ENCODE measurements around the gene WDR83. TPM values are rescaled to one million over a fixed set of nuclear protein-coding genes. Genes with fewer than 3 reads are reported as not detected.

The WDR83 gene, protein sequence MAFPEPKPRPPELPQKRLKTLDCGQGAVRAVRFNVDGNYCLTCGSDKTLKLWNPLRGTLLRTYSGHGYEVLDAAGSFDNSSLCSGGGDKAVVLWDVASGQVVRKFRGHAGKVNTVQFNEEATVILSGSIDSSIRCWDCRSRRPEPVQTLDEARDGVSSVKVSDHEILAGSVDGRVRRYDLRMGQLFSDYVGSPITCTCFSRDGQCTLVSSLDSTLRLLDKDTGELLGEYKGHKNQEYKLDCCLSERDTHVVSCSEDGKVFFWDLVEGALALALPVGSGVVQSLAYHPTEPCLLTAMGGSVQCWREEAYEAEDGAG
- total RNA-seq, result 5.2 and 9.6 TPM in 2 replicates

DNA sequence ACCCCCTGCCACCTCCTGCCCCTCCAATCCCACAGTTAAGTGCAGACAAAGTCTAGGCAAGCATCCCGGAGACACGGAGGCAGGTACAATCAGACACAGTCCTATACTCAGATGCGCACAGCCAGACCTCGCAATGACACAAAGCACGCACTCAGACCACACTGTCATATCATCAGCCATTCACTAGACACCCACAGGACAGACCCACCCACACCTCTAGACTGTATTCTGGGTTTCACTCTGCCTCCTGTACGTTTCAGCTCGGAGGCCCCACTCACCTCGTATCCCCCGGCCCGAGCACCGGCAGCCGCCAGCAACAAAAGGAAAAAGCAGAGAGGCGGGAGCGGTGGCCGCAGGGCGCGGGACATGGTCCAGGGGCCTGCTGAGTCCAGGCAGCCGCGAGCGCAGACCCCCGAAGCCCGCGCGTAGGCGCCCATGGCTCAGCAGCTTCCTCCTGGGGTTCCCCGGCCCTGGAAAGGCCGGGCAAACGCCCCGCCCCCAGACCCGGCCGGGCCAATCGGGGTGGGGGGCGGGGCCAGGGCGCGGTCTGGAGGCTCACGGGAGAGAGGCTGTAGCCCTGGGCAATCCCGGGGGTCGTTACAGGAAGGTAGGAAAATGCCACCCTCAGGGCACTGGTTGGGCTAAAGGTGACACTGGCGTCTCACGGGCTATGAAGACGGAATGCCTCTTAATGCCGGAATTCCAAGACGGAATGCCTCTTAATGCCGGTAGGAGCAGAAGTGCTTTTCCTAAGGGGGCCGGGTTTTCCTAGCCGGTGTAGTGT lies at the start of gene WDR83, which contains the start of gene MAN2B1:
Gene WDR83 (plus strand): TSS at position 543 of the 784 bp plus-strand sequence. CDS start 2,984 bp downstream, outside the sequence.
Gene MAN2B1 (minus strand): TSS at position 478 of the 784 bp plus-strand sequence. CDS start 41 bp downstream, at position 437.

DNA sequence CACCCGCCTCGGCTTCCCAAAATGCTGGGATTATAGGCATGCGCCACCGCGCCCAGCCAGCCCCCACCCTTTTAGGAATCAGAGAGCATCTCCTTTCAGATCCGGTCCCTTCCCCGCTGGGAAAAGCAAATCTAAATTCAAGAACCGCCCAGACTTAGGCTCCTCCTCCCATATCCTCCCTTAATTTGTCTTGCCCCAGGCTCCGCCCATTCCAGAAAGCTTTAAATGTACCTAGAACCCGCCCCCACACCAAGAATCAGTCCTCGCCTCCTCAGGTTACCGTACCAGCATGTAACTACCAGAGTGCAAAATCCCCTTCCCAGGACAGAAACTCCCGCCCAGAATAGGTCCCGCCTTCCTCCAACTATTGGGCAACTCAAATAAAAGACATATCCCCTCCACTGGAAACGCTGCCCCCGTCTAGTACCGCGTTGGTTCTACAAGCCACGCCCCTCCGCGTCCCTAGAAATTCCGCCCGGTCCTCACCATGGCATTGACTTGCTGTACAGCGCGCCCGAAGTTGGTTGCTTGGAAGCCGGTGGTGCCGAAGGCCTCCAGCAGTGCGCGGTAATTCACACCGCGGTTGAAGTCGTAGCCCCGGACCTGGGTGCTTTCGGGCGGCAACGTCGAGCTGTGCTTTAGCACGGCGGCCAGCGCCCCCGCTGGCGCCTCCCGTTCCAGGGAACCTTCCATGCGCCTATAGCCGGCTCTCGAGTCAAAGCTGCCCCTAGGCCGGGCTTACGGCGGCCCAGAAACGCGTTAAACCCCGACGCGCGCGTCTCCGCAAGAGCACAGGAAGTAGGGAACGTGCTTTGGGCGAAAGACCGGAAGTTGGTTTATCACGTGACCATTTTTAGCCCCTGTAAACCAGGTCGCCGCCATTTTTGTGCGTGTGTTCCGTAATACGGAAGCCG lies 14.7 kb downstream of the WDR83 start, which contains the start of gene DHPS:
Gene DHPS (minus strand): TSS at position 807 of the 914 bp plus-strand sequence. CDS start 114 bp downstream, at position 693.

DNA sequence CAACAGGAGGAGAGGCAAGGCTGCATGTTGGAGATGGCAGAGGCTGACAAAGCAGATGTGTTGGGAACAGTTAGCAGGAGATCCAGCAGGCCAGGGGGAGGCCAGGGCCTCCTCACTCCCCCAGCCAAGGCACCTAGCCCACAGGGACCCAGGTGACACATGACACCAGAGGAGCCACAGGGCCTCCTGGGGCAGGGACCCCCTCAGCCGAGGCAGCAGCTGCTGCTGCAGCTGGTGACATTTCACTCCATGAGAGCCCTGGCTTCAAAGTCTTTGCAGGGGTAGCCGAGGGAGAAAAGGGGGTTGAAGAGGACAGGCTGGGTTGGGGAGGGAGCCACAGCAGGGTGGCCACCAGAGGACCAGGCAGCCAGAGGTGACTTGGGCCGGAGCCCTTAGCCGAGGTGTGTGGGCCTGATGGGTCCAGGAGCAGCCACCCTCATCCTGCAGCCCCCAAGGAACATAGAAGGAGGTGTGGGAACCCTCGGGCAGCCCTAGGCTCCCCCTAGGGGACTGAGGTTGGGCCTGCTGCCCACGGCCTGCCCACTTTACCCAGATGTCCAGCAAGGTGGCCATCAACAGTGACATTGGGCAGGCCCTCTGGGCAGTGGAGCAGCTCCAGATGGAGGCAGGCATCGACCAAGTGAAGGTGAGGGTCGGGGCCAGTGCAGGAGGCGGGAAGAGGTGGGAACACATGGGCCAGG lies 21.0 kb downstream of the WDR83 start, which contains the start of gene GNG14:
Gene GNG14 (plus strand): TSS at position 503 of the 701 bp plus-strand sequence. CDS start 51 bp downstream, at position 554.

DNA sequence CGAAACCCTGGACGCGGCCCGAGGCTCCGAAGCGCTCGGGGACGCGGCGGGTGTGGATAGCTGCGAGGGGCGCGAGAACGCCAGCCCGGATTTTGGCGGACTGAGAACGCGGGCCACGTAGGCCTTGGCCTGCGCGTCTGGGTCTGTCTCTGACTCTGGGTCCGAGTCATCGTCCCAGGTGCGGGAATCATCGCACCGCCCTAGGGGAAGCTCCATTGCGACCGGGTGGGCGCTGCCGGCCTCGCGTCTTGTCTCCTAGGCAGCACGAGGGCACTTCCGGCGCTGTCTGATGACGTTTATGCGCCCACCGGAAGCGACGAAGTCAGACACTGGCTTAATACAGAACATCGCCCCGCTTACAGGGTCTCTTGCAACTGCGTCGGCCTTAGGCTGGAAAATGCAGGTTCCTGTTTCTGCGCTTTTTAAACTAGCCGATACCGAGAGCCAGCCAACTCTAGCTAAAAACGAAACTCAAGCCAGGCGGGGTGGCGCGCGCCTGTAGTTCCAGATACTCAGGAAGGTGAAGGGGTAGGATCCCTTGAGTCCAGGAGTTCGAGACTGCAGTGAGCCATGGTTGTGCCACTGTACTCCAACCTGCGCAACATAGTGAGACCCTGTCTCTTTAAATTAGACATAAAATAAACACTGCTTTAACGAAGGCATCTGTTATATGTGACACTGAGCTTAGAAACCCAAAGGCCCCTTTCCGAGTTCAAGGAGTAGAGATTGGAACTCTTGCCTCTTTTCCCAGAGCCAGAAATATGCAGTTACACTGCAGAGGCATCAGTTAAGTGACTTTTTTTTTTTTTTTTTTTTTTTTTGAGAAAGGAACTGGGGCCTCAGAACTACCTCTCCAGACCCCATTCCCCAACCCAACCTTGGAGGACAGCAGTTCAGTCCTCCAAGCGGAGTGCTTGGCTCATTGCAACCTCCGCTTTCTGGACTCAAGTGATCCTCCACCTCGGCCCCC lies 30.0 kb downstream of the WDR83 start, which contains the start of gene FBXW9:
Gene FBXW9 (minus strand): TSS at position 266 of the 970 bp plus-strand sequence. CDS start 50 bp downstream, at position 216.

DNA sequence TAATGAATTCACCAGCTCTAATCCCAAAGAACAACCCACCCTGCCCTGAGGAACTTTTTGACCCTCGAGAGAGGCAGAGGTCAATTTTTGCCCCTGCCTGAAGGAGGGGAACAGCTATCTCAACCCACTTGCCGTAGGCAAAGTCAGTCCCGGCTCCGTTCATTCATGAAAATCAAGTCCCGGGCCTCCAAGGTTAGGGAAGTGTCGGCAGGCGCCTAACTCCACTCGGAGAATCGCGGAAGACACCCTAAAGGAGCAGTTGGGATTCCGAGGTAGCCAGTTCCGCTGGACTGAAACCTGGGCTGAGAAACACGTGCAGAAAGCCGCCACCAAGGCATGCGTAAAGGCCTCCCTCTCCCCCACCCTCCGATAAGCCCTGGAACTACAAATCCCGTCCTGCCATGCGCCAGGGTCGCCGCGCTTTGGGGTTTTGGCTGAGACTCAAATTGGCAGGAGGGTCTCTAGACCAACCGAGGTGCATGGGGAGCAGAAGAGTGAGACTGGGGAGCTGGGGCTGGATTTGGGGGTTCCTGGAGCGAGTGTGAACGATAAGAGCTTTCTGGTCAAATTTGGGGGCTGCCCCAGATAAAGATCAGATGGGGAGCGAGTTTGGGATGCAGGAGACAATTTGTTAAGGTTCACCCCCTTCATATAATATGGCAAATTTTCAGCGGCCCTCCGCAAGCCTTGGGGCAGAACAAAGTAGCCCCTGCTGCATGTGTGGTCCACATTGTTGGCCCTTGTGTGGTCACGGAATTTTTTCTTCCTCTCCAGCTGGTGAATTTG lies 57.2 kb downstream of the WDR83 start, which contains the start of gene TNPO2:
Gene TNPO2 (minus strand): TSS at position 292 of the 786 bp plus-strand sequence. CDS start 2,955 bp downstream, outside the sequence.

Other genes with a start within 250 kb of the WDR83 start
- 0.70 and 1.4 TPM in 2 replicates for gene ZNF443, start 225.8 kb upstream of the WDR83 start, total RNA-seq
- 0.68 and 2.8 TPM in 2 replicates for gene ZNF709, start 182.0 kb upstream of the WDR83 start, total RNA-seq
- 3.4 and 5.3 TPM in 2 replicates for gene ZNF564, start 115.3 kb upstream of the WDR83 start, total RNA-seq
- gene ZNF490, start 56.0 kb upstream of the WDR83 start, total RNA-seq, result 3.6 and 5.7 TPM in 2 replicates
- 6.7 and 7.7 TPM in 2 replicates for gene ZNF791, start 55.9 kb upstream of the WDR83 start, total RNA-seq
- 84.3 and 93.9 TPM in 2 replicates for gene MAN2B1, start 65 bp upstream of the WDR83 start, total RNA-seq
- gene DHPS, start 15.1 kb downstream of the WDR83 start, total RNA-seq, result 48.9 and 66.1 TPM in 2 replicates
- gene GNG14, start 21.2 kb downstream of the WDR83 start, total RNA-seq, result not detected in 2 replicates
- 6.8 and 10.0 TPM in 2 replicates for gene FBXW9, start 29.8 kb downstream of the WDR83 start, total RNA-seq
- 19.6 and 32.4 TPM in 2 replicates for gene TNPO2, start 57.1 kb downstream of the WDR83 start, total RNA-seq
- gene TRIR, start 67.9 kb downstream of the WDR83 start, total RNA-seq, result 401 and 414 TPM in 2 replicates
- 56.9 and 70.8 TPM in 2 replicates for gene GET3, start 70.7 kb downstream of the WDR83 start, total RNA-seq
- under 0.01 TPM in 1 of 2 replicates, not detected in the other for gene BEST2, start 85.0 kb downstream of the WDR83 start, total RNA-seq
- 11.7 and 16.1 TPM in 2 replicates for gene HOOK2, start 108.7 kb downstream of the WDR83 start, total RNA-seq
- gene JUNB, start 124.7 kb downstream of the WDR83 start, total RNA-seq, result 334 and 352 TPM in 2 replicates
- 184 and 198 TPM in 2 replicates for gene PRDX2, start 135.0 kb downstream of the WDR83 start, total RNA-seq
- gene THSD8, start 135.3 kb downstream of the WDR83 start, total RNA-seq, result not detected in 2 replicates
- gene RNASEH2A, start 139.8 kb downstream of the WDR83 start, total RNA-seq, result 7.7 and 9.2 TPM in 2 replicates
- 0.43 TPM in 1 of 2 replicates, not detected in the other for gene RTBDN, start 167.8 kb downstream of the WDR83 start, total RNA-seq
- gene MAST1, start 171.7 kb downstream of the WDR83 start, total RNA-seq, result 0.12 and 1.0 TPM in 2 replicates
- gene DNASE2, start 214.6 kb downstream of the WDR83 start, total RNA-seq, result 42.4 and 52.9 TPM in 2 replicates
- gene KLF1, start 220.4 kb downstream of the WDR83 start, total RNA-seq, result not detected in 2 replicates
- 21.3 and 30.9 TPM in 2 replicates for gene GCDH, start 224.4 kb downstream of the WDR83 start, total RNA-seq